GM10266 (cell line): ENCODE measurements around the gene ASIC4.

Source experiments
- DNase-seq: peaks from one replicate; pipeline ENCODE4 v3.0.0; 2012; ENCODE audit errors: extremely low spot score
- TF ChIP-seq, protein P1 (sequence below): IDR thresholded peaks from 2 replicates; pipeline ENCODE4 v1.5.1; 2012; ENCODE audit warnings: mild to moderate bottlenecking, low read depth; ENCODE audit not compliant: control insufficient read depth, insufficient read depth; ENCODE audit errors: missing control alignments

The ASIC4 gene

DNA sequence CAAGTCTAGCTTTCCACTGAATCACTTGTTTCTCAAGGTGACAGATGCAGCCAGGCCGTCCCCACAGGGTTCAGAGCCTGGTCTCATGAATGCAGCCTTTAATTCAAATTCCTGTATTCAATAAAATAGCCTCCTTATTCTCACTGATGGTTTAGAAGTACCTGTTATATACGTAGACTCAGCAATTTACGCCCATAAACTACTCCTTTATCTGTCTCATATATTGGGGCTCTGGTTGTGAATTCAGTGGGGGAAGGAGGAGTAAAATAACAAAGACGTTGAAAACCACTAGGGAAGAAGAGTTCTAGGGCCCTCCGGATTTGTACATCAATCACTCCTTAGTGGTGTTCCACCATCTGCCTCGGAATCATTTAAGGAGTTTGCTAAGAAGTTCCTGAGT lies 55.4 kb downstream of the ASIC4 start:
- no peak for DNase-seq
- TF ChIP-seq, protein P1, sequence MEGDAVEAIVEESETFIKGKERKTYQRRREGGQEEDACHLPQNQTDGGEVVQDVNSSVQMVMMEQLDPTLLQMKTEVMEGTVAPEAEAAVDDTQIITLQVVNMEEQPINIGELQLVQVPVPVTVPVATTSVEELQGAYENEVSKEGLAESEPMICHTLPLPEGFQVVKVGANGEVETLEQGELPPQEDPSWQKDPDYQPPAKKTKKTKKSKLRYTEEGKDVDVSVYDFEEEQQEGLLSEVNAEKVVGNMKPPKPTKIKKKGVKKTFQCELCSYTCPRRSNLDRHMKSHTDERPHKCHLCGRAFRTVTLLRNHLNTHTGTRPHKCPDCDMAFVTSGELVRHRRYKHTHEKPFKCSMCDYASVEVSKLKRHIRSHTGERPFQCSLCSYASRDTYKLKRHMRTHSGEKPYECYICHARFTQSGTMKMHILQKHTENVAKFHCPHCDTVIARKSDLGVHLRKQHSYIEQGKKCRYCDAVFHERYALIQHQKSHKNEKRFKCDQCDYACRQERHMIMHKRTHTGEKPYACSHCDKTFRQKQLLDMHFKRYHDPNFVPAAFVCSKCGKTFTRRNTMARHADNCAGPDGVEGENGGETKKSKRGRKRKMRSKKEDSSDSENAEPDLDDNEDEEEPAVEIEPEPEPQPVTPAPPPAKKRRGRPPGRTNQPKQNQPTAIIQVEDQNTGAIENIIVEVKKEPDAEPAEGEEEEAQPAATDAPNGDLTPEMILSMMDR, result no peak

DNA sequence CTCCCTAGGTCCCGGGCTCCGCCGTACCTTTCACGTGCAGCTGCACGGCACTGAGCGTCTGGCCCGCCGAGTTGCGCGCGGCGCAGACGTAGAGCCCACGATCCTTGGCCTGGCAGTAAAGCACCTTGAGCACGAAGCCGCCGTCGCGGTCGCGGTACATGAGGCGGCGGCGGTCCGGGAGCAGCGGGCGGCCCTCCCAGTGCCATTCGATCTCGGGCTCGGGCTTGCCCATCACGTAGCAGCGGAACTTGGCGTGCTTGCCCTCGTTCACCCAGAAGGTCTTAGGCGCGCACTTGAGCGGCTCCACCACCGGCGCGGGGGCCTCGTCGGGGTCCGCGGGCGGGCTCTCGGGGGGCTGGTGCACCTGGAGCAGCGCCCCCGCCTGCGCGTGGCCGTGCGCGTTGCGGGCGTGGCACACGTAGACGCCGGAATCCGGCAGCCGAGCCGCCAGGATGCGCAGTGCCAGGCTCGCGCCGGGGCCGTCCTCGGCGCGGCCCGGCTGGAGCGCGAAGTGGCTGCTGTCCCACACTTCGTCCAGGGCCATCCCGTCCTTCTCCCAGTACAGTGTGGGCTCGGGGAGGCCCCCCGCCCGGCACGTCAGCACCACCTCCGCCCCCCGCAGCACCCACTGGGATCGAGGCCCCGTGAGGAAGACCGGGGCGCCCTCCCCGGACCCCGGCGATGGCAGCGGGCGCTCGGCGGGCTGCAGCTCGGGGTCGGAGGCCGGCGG lies 56.1 kb downstream of the ASIC4 start:
- TF ChIP-seq, protein P1, result no peak
- no peak for DNase-seq

DNA sequence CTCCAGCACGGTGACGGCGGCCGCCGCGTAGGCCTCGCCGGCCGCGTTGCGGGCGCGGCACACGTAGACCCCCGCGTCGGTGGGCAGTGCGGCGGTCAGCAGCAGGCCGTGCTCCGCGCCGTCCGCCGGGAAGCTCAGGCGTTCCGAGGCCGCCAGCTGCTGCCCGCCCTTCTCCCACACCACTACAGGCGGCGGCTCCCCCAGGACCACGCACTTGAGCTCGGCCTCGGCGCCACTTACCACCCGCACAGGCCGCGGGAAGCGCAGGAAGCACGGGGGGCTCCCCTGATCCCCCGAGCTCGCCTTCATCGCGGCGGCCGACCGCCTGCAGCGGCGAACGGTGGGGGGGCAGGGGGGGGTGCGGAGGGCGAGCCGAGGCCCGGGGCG lies 56.6 kb downstream of the ASIC4 start:
- no peak for DNase-seq
- TF ChIP-seq, protein P1, result no peak

DNA sequence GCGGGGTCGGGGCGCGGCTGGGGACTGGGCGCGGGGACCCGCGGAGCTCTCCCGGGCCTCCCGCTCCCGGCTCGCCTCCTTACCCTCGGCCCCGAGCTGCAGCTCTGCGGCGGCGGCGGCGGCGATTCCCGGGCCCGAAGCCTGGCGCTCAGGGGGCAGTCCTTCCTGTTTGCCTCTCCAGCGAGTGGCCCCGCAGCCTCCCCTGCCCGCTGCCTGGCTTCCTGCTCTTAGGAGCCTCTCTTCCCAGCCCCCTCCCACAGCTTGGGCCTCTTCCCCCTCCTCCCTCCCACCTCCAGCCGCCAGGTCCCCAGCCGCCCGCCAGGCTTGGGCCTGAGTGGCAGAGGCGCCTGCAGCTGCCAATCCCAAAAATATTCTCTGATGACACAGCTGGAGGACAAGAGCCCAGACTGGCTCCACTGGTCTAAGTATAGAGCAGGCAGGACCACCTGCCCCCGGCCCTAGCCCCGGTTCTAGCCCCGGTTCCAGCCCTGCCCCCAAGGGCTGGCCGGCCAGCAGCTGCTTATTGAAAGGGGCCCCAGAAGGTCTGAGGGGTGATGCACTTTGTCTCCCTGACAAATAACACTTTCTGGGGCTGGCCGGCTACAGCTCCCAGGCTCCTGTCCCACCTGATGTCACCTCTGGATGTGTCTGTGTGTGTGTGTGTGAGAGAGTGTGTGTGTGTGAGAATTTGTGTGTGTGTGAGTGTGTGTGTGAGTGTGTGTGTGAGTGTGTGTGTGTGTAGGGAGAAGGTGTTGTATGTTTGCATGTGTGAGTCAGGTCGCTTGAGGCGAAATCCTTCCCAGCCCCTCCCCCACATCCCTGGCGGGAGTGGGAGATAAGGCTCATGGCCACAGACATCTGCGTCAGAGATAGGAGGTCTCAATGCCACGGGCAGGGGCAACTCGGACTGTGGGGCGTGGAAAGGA lies 57.3 kb downstream of the ASIC4 start, which contains the start of gene OBSL1:
TSS of gene OBSL1 (minus strand) at position 229 of the 926 bp plus-strand sequence. CDS start 307 bp downstream, outside the sequence.
- peak; percentile 23 for DNase-seq
- TF ChIP-seq, protein P1, result no peak

DNA sequence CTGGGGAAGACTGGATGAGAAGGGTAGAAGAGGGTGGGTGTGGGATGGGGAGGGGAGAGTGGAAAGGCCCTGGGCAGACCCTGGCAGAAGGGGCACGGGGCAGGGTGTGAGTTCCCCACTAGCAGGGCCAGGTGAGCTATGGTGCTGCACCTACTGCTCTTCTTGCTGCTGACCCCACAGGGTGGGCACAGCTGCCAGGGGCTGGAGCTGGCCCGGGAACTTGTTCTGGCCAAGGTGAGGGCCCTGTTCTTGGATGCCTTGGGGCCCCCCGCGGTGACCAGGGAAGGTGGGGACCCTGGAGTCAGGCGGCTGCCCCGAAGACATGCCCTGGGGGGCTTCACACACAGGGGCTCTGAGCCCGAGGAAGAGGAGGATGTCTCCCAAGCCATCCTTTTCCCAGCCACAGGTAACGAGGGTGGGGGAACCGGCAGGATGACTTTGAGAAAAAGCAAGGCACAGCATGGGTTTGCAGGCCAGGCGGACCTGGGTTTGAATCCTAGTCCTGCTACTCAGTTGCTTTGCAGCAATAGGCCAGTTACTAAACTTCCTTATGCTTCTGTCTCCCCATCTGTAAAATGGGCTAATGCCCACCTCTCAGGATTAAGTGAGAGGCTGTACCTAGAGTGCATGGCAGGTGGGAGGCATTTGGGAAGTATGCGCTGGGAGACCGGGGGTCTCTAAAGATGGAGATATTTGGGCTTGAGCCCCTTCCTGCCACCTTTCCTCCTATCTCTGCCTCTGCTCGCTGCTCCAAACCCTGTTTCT lies 58.1 kb downstream of the ASIC4 start, which contains the start of gene INHA:
TSS of gene INHA (plus strand) at position 74 of the 765 bp plus-strand sequence. CDS start at position 139, 65 bp downstream.
- peak; percentile 19 for DNase-seq
- TF ChIP-seq, protein P1, result no peak

DNA sequence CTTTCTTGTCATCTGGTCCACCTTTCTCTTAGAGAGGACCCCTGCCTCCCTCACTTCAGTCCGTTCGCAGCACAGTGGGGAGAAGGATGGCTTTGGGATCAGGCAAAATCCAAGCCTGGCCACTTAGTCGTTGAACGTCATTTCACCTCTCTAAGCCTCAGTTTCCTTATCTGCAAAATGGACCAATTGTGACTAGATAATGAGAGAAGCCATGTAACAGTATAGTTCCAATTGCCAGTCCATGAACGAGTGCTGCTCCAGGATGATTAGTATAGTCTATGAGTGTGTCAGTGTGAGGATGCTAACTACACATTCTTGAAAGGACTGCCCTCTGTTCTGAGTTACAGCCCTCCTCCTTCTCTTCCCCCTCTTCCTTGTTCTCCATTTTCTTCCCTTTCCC lies 58.9 kb downstream of the ASIC4 start:
- TF ChIP-seq, protein P1, result no peak
- DNase-seq, result no peak
